ENCODE results near the gene NUDT8. TPM values are rescaled to one million over a fixed set of nuclear protein-coding genes. Genes with fewer than 3 reads are reported as not detected.
"Not testable (repeated sequence)": the region's sequence is repeated elsewhere in the genome, so short reads cannot be mapped to it uniquely, and the experiment has no call there.

Gene NUDT8
- total RNA-seq, 2 experiments from 2014 or later, result 18.6 to 20.1 TPM

DNA sequence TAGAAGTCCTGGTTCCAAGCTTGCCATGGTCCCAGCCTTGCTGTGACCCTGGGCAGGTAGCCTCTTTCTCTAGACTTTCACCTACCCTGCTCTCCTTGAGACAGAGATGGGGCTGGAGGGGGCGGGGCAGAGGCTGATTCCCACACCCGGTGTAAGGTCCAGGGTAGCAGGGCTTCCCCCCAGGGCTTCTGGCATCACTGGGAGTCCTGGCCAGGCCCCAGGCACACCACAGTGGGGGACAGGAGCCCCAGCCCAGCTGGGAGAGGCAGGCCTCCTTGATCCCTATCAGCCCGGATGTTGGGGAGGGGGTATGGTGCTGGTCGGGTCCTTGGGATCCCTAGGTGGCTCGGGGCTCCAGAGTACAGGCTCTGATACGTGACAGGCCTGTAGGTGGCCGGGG lies 1.7 kb upstream of the NUDT8 start:
- H3K4me3 Mint-ChIP-seq, result peak overlapping the region; percentile 81
- POLR2A ChIA-PET, result interaction anchor here (1.2 to 1.5 kb wide), 2 partner anchors 17 to 20 kb away, joined by 4 to 5 read pairs; no protein-coding TSS in a partner anchor

DNA sequence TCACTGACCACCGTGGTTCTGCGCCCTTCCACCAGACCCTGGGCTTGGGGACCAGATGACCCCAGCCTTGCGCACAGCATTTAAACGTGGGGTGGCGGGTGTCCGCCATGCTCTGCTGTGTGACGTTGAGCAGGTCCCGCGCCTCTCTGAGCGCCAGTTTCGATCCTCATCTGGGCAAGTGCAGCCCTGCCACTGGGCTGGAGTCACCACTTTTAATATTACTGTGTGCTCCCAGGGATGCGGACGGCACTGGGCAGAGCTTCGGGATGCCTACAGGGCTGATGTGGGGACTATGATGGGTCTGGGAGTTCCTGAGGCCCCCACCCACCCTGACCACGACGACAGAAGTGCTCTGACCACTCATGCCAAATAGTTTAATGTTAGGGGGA lies 1.2 kb upstream of the NUDT8 start:
- no peaks in the 10 kb centered on the region for H3K36me3 Mint-ChIP-seq (ENCODE audit: low read depth)
- peak overlapping the region; percentile 94 for H3K27ac Mint-ChIP-seq
- DNase-seq (no peak), ATAC-seq (no peak)
- no peaks in the 10 kb centered on the region for H3K27me3 Mint-ChIP-seq (ENCODE audit: low read depth)
- POLR2A ChIA-PET, result interaction anchor here (1.5 to 2.1 kb wide), 3 partner anchors 15 to 17 kb away, joined by 4 to 12 read pairs (median 7); no protein-coding TSS in a partner anchor
- H3K4me1 Mint-ChIP-seq (ENCODE audit: low read depth), result peaks cover 25% of the 10 kb centered on the region
- CTCF ChIA-PET, result interaction anchor here (1.1 to 7.0 kb wide), 13 partner anchors 9 to 623 kb away, joined by 3 to 111 read pairs (median 19); partner anchors contain the start of genes ACY3 and TBX10
- peak overlapping the region; percentile 81 for H3K4me3 Mint-ChIP-seq
- H3K9me3 Mint-ChIP-seq (ENCODE audit: insufficient read depth), result no peaks in the 10 kb centered on the region

More for the DNA sequence above, 1.7 kb upstream of the NUDT8 start:
- CTCF ChIA-PET, result interaction anchor here (4.5 to 7.0 kb wide), 3 partner anchors 15 to 27 kb away, joined by 63 to 111 read pairs (median 90); partner anchors contain the start of gene ACY3
- ATAC-seq (no peak), DNase-seq (no peak)
- Mint-ChIP-seq H3K27me3 (ENCODE audit: low read depth) (no peaks in the 10 kb centered on the region), H3K4me1 (ENCODE audit: low read depth) (peaks cover 25% of the 10 kb centered on the region), H3K36me3 (ENCODE audit: low read depth) (no peaks in the 10 kb centered on the region), H3K27ac (no peak overlapping the region), H3K9me3 (ENCODE audit: insufficient read depth) (no peaks in the 10 kb centered on the region)

DNA sequence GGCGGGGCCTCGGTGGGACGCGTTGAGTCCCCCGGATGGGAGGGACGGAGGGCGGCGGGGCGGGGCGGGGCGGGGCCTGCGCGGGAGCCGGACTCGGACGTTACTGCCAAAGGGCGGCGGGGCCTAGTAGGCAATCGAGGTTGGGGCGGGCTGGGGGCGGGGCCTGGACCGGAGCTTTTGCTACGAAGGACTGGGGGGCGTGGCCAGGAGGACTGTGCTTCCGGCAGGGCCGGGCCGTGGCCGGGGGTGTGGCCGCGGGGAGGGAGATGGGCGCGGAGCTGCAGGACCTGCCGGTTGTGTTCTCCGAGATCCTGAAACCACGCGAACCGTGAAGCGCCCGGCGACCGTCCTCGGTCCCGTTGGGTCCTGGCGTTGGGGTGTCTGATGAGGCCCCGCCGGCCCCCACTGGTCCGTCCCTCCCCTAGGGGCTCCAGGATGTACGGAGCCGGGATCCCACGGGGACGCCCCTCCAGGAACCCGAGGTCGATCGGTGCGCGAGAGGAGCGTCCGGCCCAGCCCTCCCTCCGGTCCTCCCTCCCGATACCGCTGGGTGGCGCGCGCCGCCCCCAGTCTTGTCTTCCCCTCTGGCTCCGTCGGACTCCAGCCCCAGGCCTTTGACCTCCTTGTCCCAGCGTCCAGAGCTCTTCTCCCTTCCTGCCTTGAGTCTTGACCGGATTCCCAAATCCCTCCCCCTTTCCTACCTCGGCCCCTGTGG lies 648 bp upstream of the NUDT8 start:
- CTCF ChIA-PET, result interaction anchor here (0.6 to 7.0 kb wide), 29 partner anchors 9 to 623 kb away, joined by 3 to 111 read pairs (median 4); partner anchors contain the start of genes ACY3, PPP1CA and TBX10
- Mint-ChIP-seq H3K27ac (peak overlapping the region; percentile 94), H3K4me1 (ENCODE audit: low read depth) (peaks cover 25% of the 10 kb centered on the region), H3K4me3 (peak overlapping the region; percentile 81), H3K36me3 (ENCODE audit: low read depth) (no peaks in the 10 kb centered on the region), H3K27me3 (ENCODE audit: low read depth) (no peaks in the 10 kb centered on the region), H3K9me3 (ENCODE audit: insufficient read depth) (no peaks in the 10 kb centered on the region)
- DNase-seq, result peak; percentile 99
- ATAC-seq, result peak; percentile 71
- POLR2A ChIA-PET, result interaction anchor here (1.0 to 2.1 kb wide), 6 partner anchors 16 to 393 kb away, joined by 3 to 12 read pairs (median 5); no protein-coding TSS in a partner anchor

DNA sequence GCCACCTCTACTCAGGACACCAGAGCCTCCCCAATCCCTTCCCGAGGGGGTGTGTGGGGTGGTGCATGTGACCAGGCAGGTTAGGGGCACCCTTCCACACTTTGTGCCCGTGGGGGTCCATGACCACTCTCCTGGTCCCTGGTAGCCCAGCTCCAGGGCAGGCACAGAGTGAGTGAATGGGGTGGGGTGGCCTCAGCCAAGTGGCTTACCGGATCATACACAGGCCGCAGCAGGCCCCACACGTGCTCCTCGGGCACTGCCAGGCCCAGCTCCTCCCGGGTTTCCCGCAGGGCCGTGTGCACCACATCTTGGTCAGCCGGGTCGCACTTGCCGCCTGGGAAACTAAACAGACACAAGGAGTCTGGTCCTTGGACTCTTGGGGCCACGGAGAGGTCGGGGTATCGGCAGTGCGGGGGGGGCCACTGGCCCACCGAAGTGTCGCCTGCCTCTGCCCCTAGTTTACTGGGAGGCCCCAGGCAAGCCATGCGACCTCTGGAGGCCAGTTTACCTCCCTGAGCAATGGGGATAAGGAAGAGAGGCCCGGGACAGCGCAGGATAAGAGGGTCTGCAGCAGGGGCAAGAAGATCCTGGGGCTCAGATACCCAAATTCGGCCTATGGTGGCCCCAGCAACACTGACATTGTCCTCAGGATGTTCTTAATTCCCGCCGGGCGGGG lies 889 bp downstream of the NUDT8 start:
- ATAC-seq (no peak), DNase-seq (no peak)
- POLR2A ChIA-PET, result interaction anchor here (0.6 to 2.1 kb wide), 10 partner anchors 9 to 392 kb away, joined by 3 to 7 read pairs (median 4); no protein-coding TSS in a partner anchor
- Mint-ChIP-seq H3K27ac (peak overlapping the region; percentile 94), H3K36me3 (ENCODE audit: low read depth) (no peaks in the 10 kb centered on the region), H3K4me3 (peak overlapping the region; percentile 64), H3K4me1 (ENCODE audit: low read depth) (peaks cover 25% of the 10 kb centered on the region), H3K27me3 (ENCODE audit: low read depth) (no peaks in the 10 kb centered on the region), H3K9me3 (ENCODE audit: insufficient read depth) (no peaks in the 10 kb centered on the region)
- CTCF ChIA-PET, result interaction anchor here (1.2 to 7.0 kb wide), 19 partner anchors 9 to 538 kb away, joined by 3 to 111 read pairs (median 11); partner anchors contain the start of genes ACY3, PTPRCAP and TBX10

DNA sequence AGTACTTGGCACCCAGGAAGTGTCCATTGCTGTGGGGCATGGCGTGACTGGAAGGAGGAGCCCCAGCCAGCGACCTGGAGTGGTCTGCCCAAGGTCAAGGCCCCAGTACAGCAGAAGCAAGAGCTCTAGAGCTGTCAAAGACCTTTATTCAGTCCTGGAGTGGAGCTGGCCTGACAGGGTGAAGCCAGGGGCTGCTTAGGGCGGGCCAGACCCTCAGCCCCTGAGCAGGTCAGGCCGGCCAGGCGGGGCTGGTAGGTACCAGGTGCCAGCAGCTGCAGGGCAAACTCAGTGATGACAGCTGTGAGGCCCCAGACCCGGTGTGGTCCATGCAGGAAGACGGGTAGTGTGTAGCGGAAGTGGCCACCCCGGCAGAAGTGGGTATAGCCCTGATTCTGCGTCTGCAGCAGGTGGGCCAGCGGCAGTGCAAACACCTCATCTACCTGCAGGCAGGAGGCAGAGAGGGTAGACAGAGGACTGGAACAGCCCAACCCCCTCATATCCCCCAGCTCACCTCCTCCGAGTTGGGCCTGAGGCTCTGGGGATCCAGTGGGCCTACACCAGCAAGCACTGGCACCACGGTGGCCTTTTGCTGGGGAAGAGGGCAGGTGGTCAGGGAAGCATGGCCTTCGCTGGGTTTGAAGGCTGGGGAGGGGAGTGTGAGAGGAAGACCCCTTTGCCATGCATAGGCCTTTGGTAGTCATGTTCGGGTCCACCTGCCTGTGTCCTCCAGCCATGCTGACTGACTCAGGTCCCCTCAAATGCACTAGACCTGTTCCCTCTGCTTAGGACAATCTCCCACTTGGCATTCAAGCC lies 1.7 kb downstream of the NUDT8 start:
- ChIA-PET POLR2A (interaction anchor here (0.7 to 2.7 kb wide), 4 partner anchors 12 to 345 kb away, joined by 3 to 10 read pairs (median 6); no protein-coding TSS in a partner anchor), CTCF (interaction anchor here (1.0 to 7.0 kb wide), 10 partner anchors 8 to 100 kb away, joined by 3 to 111 read pairs (median 20); partner anchors contain the start of genes ACY3 and TBX10)

DNA sequence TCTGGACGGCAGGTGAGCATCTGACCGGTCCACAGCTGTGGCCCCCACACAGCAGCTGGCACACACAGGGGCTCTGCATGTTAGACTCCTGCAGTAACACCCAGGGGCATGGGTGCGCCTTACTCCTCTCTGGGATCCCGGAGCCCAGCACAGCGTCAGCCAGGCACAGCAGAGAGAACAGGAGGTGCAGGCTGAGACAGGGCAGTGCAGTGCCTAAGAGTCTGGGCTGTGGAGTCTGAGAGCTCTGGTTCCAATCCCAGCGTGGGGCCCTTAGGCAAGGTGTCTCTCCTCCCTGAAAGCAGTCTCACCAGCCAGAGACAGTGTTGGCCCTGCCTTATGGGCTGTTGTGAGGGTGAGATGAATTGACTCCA lies 2.3 kb downstream of the NUDT8 start:
- no peak for DNase-seq
- Mint-ChIP-seq H3K9me3 (ENCODE audit: insufficient read depth) (no peaks in the 10 kb centered on the region), H3K36me3 (ENCODE audit: low read depth) (no peaks in the 10 kb centered on the region), H3K4me3 (no peak overlapping the region), H3K27ac (peak overlapping the region; percentile 46), H3K27me3 (ENCODE audit: low read depth) (no peaks in the 10 kb centered on the region), H3K4me1 (ENCODE audit: low read depth) (peaks cover 25% of the 10 kb centered on the region)
- no peak for ATAC-seq
- ChIA-PET POLR2A (interaction anchor here (2.7 kb wide), 1 partner anchor 13 kb away, joined by 10 read pairs; no protein-coding TSS in a partner anchor), CTCF (interaction anchor here (1.0 to 7.0 kb wide), 3 partner anchors 12 to 64 kb away, joined by 4 to 90 read pairs (median 63); no protein-coding TSS in a partner anchor)

More for the DNA sequence above, 1.7 kb downstream of the NUDT8 start:
- H3K4me1 Mint-ChIP-seq (ENCODE audit: low read depth), result peaks cover 25% of the 10 kb centered on the region
- H3K4me3 Mint-ChIP-seq, result peak overlapping the region; percentile 22
- DNase-seq, result no peak
- H3K27ac Mint-ChIP-seq, result peak overlapping the region; percentile 94
- no peak for ATAC-seq
- H3K27me3 Mint-ChIP-seq (ENCODE audit: low read depth), result no peaks in the 10 kb centered on the region
- H3K9me3 Mint-ChIP-seq (ENCODE audit: insufficient read depth), result no peaks in the 10 kb centered on the region
- H3K36me3 Mint-ChIP-seq (ENCODE audit: low read depth), result no peaks in the 10 kb centered on the region

DNA sequence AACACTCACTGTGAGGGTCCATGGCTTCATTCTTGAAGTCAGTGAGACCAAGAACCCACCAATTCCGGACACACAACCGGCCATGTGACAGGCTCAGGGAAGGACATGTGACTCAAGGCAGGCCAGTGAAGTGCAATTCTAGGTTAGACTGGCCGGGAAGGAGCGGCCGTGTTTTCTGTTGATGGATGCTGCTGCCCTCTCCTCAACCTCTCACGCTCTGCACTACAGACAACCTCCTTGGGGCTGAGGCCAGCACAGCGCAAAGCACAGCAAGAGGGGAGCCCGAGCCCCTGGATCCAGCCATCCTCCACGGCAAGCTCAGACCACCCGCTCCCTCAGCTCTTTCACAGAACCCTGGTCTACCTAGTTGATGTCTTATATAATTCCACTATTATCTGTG lies 2.8 kb downstream of the NUDT8 start:
- no peak overlapping the region for H3K27ac Mint-ChIP-seq
- no peak for ATAC-seq
- H3K27me3 Mint-ChIP-seq (ENCODE audit: low read depth), result no peaks in the 10 kb centered on the region
- H3K36me3 Mint-ChIP-seq (ENCODE audit: low read depth), result no peaks in the 10 kb centered on the region
- H3K9me3 Mint-ChIP-seq (ENCODE audit: insufficient read depth), result no peaks in the 10 kb centered on the region
- ChIA-PET CTCF (interaction anchor here (1.0 to 7.0 kb wide), 3 partner anchors 12 to 31 kb away, joined by 3 to 90 read pairs (median 63); partner anchors contain the start of gene ACY3), POLR2A (interaction anchor here (2.7 kb wide), 1 partner anchor 13 kb away, joined by 10 read pairs; no protein-coding TSS in a partner anchor)
- peaks cover 25% of the 10 kb centered on the region for H3K4me1 Mint-ChIP-seq (ENCODE audit: low read depth)
- no peak overlapping the region for H3K4me3 Mint-ChIP-seq
- DNase-seq, result no peak

DNA sequence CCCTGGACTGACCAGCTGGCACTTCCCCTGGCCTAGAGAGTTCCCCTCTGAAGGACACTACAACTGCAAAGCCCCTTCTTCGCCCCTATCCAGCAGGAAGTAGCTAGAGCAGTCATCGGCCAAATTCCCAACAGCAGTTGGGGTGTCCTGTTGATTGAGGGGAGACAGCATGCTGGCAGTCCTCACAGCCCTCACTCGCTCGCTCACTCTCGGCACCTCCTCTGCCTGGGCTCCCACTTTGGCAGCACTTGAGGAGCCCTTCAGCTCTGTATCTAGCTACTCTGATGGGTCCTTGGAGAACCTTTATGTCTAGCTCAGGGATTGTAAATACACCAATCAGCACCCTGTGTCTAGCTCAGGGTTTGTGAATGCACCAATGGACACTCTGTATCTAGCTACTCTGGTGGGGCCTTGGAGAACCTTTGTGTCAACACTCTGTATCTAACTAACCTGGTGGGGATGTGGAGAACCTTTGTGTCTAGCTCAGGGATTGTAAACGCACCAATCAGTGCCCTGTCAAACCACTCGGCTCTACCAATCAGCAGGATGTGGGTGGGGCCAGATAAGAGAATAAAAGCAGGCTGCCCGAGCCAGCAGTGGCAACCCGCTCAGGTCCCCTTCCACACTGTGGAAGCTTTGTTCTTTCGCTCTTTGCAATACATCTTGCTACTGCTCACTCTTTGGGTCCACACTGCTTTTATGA lies 3.5 kb downstream of the NUDT8 start:
- not testable (repeated sequence) for H3K9me3 Mint-ChIP-seq (ENCODE audit: insufficient read depth); H3K4me3 Mint-ChIP-seq; H3K27ac Mint-ChIP-seq; H3K36me3 Mint-ChIP-seq (ENCODE audit: low read depth); DNase-seq; ATAC-seq; H3K27me3 Mint-ChIP-seq (ENCODE audit: low read depth)
- POLR2A ChIA-PET, result interaction anchor here (0.6 to 2.7 kb wide), 2 partner anchors 12 to 1798 kb away, joined by 3 to 10 read pairs; no protein-coding TSS in a partner anchor
- H3K4me1 Mint-ChIP-seq (ENCODE audit: low read depth), result peaks cover 24% of the 10 kb centered on the region
- CTCF ChIA-PET, result interaction anchor here (1.0 to 7.0 kb wide), 2 partner anchors 11 to 24 kb away, joined by 3 to 90 read pairs; partner anchors contain the start of gene ACY3

DNA sequence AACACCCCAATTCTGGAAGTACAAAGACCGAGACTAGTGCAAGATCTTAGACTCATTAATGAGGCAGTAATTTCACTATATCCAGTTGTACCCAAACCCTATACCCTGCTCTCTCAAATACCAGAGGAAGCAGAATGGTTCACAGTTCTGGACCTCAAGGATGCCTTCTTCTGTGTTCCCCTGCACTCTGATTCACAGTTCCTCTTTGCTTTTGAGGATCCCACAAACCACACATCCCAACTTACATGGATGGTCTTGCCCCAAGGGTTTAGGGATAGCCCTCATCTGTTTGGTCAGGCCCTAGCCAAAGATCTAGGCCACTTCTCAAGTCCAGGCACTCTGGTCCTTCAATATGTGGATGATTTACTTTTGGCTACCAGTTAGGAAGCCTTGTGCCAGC lies 5.9 kb downstream of the NUDT8 start:
- CTCF ChIA-PET, result interaction anchor here (1.4 kb wide), 1 partner anchor 10 kb away, joined by 5 read pairs; no protein-coding TSS in a partner anchor
- not testable (repeated sequence) for H3K9me3 Mint-ChIP-seq (ENCODE audit: insufficient read depth); H3K27me3 Mint-ChIP-seq (ENCODE audit: low read depth); ATAC-seq; DNase-seq; H3K4me3 Mint-ChIP-seq; H3K36me3 Mint-ChIP-seq (ENCODE audit: low read depth); H3K27ac Mint-ChIP-seq
- H3K4me1 Mint-ChIP-seq (ENCODE audit: low read depth), result peaks cover 15% of the 10 kb centered on the region
- POLR2A ChIA-PET, result interaction anchor here (0.6 kb wide), 2 partner anchors 9 to 239 kb away, joined by 3 read pairs; no protein-coding TSS in a partner anchor

DNA sequence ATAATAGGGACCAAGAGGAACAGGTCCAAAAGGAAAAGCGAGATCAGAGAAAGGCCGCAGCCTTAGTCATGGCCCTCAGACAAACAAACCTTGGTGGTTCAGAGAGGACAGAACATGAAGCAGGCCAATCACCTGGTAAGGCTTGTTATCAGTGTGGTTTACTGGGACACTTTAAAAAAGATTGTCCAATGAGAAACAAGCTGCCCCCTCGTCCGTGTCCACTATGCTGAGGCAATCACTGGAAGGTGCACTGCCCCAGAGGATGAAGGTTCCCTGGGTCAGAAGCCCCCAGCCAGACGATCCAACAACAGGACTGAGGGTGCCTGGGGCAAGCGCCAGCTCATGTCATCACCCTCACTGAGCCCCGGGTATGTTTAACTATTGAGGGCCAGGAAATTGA lies 6.8 kb downstream of the NUDT8 start:
- POLR2A ChIA-PET, result interaction anchor here (0.6 kb wide), 2 partner anchors 9 to 238 kb away, joined by 3 read pairs; no protein-coding TSS in a partner anchor
- H3K4me1 Mint-ChIP-seq (ENCODE audit: low read depth); H3K9me3 Mint-ChIP-seq (ENCODE audit: insufficient read depth); H3K27me3 Mint-ChIP-seq (ENCODE audit: low read depth); DNase-seq; H3K36me3 Mint-ChIP-seq (ENCODE audit: low read depth); H3K4me3 Mint-ChIP-seq; H3K27ac Mint-ChIP-seq; ATAC-seq: not testable (repeated sequence)
- CTCF ChIA-PET, result interaction anchor here (1.4 kb wide), 1 partner anchor 9 kb away, joined by 5 read pairs; no protein-coding TSS in a partner anchor
